Sigmoid colon (tissue), 4 donors: Measurements from ENCODE around the gene MAP4.

Experiments used
- POLR2A ChIP-seq, 2 donors: fragments of 450-650 bp; IDR thresholded peaks; one replicate each; pipeline ENCODE4 v1.6.1; 2016; ENCODE audit warnings: antibody characterized with exemption in 2 of 2, mild to moderate bottlenecking in 2 of 2, moderate library complexity in 2 of 2
- POLR2AphosphoS5 ChIP-seq, 4 donors: sonication (generic); formaldehyde crosslinking; IDR thresholded peaks; one replicate each; pipeline ENCODE4 v1.6.1; 2017; ENCODE audit warnings: antibody characterized with exemption in 4 of 4

GRCh38 chr3:47976135-47976732, 40.0 kb downstream of the MAP4 start:
- TF ChIP-seq POLR2A (IDR thresholded peaks at IDR 0.05) (no peak), POLR2AphosphoS5 (IDR thresholded peaks at IDR 0.05) (no peak)
